IMR-90 (cell line): ENCODE results near the gene ZBED4.

Experiments
- CTCF ChIP-seq: conservative IDR thresholded peaks from 2 replicates; pipeline ENCODE4 v1.5.1; 2012; ENCODE audit warnings: mild to moderate bottlenecking, low read depth, low read length, improper control_type of control experiment
- POLR2A ChIP-seq: IDR thresholded peaks from 2 replicates; pipeline ENCODE4 v1.6.1; 2012; ENCODE audit warnings: mild to moderate bottlenecking, low read depth, low read length

DNA sequence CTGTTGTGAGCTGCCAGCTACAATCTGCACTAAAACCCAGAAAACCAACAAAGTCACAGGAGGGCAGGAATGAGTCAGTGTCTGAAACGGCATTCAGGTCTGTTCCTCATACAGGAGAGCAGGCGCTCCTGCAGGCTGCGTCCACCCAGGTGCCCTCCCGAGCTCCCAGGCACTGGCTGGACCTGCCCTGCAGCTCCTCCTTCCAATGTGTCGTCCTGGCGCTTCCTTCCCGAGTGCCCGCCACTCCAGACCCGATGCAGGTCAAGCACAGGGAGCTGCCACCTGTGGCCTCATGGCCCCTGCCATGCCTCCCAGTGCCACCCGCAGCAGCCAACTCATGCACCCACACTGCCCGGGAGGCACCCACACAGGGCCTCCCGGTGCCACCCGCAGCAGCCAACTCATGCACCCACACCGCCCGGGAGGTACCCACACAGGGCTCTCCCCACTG, 38.0 kb upstream of the ZBED4 start:
- TF ChIP-seq POLR2A (no peak), CTCF (no peak)
